ENCODE results near the gene PRKG1.
"Not testable (repeated sequence)": the region's sequence is repeated elsewhere in the genome, so short reads cannot be mapped to it uniquely, and the experiment has no call there.

Gene PRKG1

GRCh38 chr10:51227897-51228713 is 153.8 kb downstream of the PRKG1 start:
- DNase-seq (ENCODE audit: low read depth in 2 of 2) = no peak

GRCh38 chr10:51228714-51229100 is 154.4 kb downstream of the PRKG1 start:
- no peak for DNase-seq (ENCODE audit: low read depth in 2 of 2)

- no peak for DNase-seq (ENCODE audit: low read depth in 2 of 2)
Measured at GRCh38 chr10:51230887-51231585, 156.7 kb downstream of the PRKG1 start.

GRCh38 chr10:51231754-51232153 is 157.5 kb downstream of the PRKG1 start:
- DNase-seq (ENCODE audit: low read depth in 2 of 2) = no peak

GRCh38 chr10:51233337-51234100 is 159.2 kb downstream of the PRKG1 start:
- DNase-seq (ENCODE audit: low read depth in 2 of 2) = no peak

- DNase-seq (ENCODE audit: low read depth in 2 of 2) = no peak
Measured at GRCh38 chr10:51235865-51236264, 161.6 kb downstream of the PRKG1 start.

GRCh38 chr10:51239006-51239405 is 164.7 kb downstream of the PRKG1 start:
- no peak for DNase-seq (ENCODE audit: low read depth in 2 of 2)

- no peak for DNase-seq (ENCODE audit: low read depth in 2 of 2)
Measured at GRCh38 chr10:51241461-51241860, 167.2 kb downstream of the PRKG1 start.

- no peak for DNase-seq (ENCODE audit: low read depth in 2 of 2)
Measured at GRCh38 chr10:51242393-51242792, 168.1 kb downstream of the PRKG1 start.

- DNase-seq (ENCODE audit: low read depth in 2 of 2) = no peak
Measured at GRCh38 chr10:51244309-51244708, 170.0 kb downstream of the PRKG1 start.

- DNase-seq (ENCODE audit: low read depth in 2 of 2) = no peak
Measured at GRCh38 chr10:51244748-51245490, 170.6 kb downstream of the PRKG1 start.

- DNase-seq (ENCODE audit: low read depth in 2 of 2) = no peak
Measured at GRCh38 chr10:51246156-51246555, 171.9 kb downstream of the PRKG1 start.

- no peak for DNase-seq (ENCODE audit: low read depth in 2 of 2)
Measured at GRCh38 chr10:51250278-51250920, 176.1 kb downstream of the PRKG1 start.

GRCh38 chr10:51251110-51251509 is 176.8 kb downstream of the PRKG1 start:
- DNase-seq (ENCODE audit: low read depth in 2 of 2) = no peak

GRCh38 chr10:51255381-51255780 is 181.1 kb downstream of the PRKG1 start:
- no peak for DNase-seq (ENCODE audit: low read depth in 2 of 2)

GRCh38 chr10:51257511-51258248 is 183.4 kb downstream of the PRKG1 start:
- no peak for DNase-seq (ENCODE audit: low read depth in 2 of 2)

GRCh38 chr10:51260376-51260775 is 186.1 kb downstream of the PRKG1 start:
- DNase-seq (ENCODE audit: low read depth in 2 of 2) = no peak

GRCh38 chr10:51266496-51266895 is 192.2 kb downstream of the PRKG1 start:
- DNase-seq (ENCODE audit: low read depth in 2 of 2) = no peak

GRCh38 chr10:51267980-51268570 is 193.8 kb downstream of the PRKG1 start:
- not testable (repeated sequence) for DNase-seq (ENCODE audit: low read depth in 2 of 2)

- no peak for DNase-seq (ENCODE audit: low read depth in 2 of 2)
Measured at GRCh38 chr10:51269821-51270220, 195.5 kb downstream of the PRKG1 start.
